Smooth muscle cell of the brain vasculature (primary cell): ENCODE results near the gene CLIC5.

ENCODE experiments used
- DNase-seq: peaks from one replicate; pipeline ENCODE4 v3.0.0-alpha.2; 2012; ENCODE audit warnings: low read depth, low spot score

Gene CLIC5

GRCh38 chr6:45843848-45844521, 171.7 kb downstream of the CLIC5 start:
- no peak for DNase-seq

GRCh38 chr6:45841062-45841461, 174.6 kb downstream of the CLIC5 start:
- no peak for DNase-seq

GRCh38 chr6:45838996-45839395, 176.7 kb downstream of the CLIC5 start:
- no peak for DNase-seq

- DNase-seq, result no peak
Observed at GRCh38 chr6:45838451-45838850, 177.2 kb downstream of the CLIC5 start.

GRCh38 chr6:45837541-45838200, 178.0 kb downstream of the CLIC5 start:
- no peak for DNase-seq

GRCh38 chr6:45836984-45837383, 178.7 kb downstream of the CLIC5 start:
- no peak for DNase-seq

GRCh38 chr6:45836438-45836824, 179.2 kb downstream of the CLIC5 start:
- no peak for DNase-seq

- no peak for DNase-seq
Observed at GRCh38 chr6:45835721-45836437, 179.8 kb downstream of the CLIC5 start.

- no peak for DNase-seq
Observed at GRCh38 chr6:45832063-45832462, 183.6 kb downstream of the CLIC5 start.
